ENCODE results near the gene FCGR2B.
"Not testable (repeated sequence)": the region's sequence is repeated elsewhere in the genome, so short reads cannot be mapped to it uniquely, and the experiment has no call there.

GRCh38 chr1:161653541-161653940 is 9.4 kb upstream of the FCGR2B start:
- not testable (repeated sequence) for TF ChIP-seq CTCF (IDR thresholded peaks at IDR 0.05); ZFX (IDR thresholded peaks at IDR 0.05; ENCODE audit: borderline replicate concordance)
